HG03095 (cell line): Measurements from ENCODE around the gene KDM1B.
"Not testable (repeated sequence)": the region's sequence is repeated elsewhere in the genome, so short reads cannot be mapped to it uniquely, and the experiment has no call there.

Experiments
- ATAC-seq: cut with Tn5 transposase; IDR thresholded peaks from one replicate; pipeline ENCODE4 v1.9.1; 2021; ENCODE audit warnings: moderate library complexity; ENCODE audit not compliant: unreplicated experiment

The KDM1B gene

DNA sequence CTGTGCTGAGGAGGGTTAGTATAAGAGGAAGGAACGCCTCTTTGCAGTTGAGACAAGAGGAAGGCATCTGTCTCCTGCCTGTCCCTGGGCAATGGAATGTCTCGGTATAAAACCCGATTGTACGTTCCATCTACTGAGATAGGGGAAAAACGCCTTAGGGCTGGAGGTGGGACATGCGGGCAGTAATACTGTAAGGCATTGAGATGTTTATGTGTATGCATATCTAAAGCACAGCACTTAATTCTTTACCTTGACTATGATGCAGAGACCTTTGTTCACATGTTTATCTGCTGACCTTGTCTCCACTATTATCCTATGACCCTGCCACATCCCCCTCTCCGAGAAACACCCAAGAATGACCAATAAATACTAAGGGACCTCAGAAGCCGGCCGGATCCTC is 71.9 kb downstream of the KDM1B start:
- ATAC-seq, result not testable (repeated sequence)

DNA sequence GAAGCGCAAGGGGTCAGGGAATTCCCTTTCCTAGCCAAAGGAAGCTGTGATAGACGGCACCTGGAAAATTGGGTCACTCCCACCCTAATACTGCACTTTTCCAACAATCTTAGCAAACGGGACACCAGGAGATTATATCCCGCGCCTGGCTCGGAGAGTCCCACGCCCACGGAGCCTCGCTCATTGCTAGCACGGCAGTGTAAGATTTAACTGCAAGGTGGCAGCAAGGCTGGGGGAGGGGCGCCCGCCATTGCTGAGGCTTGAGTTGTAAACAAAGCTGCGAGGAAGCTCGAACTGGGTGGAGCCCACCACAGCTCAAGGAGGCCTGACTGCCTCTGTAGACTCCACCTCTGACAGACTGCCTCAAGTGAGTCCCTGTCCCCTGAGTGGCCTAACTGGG is 73.4 kb downstream of the KDM1B start:
- ATAC-seq, result not testable (repeated sequence)

DNA sequence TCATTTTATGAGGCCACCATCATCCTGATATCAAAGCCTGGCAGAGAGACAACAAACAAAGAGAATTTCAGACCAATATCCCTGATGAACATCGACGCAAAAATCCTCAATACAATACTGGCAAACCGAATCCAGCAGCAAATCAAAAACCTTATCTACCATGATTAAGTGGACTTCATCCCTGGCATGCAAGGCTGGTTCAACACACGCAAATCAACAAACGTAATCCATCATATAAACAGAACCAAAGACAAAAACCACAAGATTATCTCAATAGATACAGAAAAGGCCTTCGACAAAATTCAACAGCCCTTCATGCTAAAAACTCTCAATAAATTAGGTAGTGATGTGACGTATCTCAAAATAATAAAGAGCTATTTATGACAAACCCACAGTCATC is 76.6 kb downstream of the KDM1B start:
- ATAC-seq, result not testable (repeated sequence)

DNA sequence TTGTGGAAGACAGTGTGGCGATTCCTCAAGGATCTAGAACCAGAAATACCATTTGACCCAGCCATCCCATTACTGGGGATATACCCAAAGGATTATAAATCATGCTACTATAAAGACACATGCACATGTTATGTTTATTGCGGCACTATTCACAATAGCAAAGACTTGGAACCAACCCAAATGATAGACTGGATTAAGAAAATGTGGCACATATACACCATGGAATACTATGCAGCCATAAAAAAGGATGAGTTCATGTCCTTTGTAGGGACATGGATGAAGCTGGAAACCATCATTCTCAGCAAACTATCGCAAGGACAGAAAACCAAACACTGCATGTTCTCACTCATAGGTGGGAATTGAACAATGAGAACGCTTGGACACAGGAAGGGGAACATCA is 78.5 kb downstream of the KDM1B start:
- ATAC-seq, result not testable (repeated sequence)

DNA sequence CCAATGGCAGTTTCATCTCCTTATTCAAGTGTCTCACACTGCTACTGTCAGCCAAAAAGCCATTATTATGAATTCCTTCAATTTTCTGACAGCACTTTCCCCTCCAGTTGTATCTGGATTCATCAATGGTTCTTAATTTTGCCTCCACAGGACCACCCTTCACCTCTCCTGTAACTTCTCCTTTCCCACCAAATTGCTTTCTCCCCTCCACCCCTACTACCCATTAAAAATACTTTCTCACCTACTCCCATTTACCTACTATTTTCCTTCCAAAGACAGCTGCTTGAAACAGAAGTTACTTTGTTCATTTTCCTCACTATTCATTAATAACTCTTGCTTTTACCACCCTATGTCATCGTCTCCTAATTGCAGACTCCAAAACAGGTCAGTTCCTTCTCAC is 79.3 kb downstream of the KDM1B start:
- no peak for ATAC-seq

DNA sequence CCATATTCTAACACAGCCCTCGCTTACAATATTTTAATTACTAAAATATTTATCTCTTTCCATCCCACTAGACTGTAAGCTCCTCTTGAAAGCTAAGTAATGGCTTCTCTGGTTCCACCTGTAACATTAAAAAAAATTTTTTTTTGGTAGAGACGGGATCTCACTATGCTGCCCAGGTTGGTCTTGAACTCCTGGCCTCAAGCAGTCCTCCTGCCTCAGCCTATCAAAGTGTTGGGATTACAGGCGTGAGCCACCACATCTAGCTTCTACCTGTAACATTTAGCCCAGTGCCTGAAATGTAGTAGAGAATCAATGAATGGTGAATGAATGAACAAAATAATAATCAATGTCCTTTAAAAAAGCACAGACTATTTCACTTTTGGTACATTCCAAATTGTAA is 80.3 kb downstream of the KDM1B start:
- ATAC-seq, result no peak

DNA sequence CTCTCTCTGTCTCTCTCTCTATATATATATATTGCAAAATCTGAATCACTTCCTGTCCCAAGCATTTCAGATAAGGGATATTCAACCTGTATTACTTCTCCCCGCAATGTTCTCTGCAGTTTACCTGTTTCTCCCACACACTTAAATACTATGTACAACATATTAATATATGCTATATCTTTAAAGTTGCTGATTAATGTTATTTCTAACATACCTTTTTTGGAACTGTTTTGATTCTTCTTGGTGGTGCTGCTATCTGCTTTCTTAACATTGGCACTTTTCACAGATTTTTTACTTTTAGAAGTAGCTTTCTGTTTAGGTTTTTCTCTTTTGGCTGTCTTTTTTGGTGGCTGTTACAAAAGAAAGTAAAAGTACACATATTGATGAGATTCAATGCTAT is 81.9 kb downstream of the KDM1B start:
- ATAC-seq, result no peak

DNA sequence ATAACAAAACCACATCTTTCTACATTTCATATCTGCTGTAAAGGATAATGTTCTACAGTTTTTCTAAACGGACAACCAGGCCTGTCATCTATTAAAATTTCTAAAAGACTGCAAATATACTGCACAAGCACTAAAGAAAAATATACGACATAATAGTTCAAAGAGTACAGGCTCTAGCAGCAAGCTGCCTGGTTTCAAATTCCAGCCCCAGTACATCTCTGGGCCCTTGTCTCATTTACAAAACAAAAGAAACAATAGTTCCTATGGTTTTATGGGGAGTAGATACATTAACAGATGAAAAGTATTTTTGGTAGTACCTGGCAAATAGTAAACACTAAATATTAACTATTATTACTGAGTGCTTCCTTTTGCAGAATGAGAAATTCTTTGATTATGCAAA is 85.0 kb downstream of the KDM1B start:
- ATAC-seq, result no peak

DNA sequence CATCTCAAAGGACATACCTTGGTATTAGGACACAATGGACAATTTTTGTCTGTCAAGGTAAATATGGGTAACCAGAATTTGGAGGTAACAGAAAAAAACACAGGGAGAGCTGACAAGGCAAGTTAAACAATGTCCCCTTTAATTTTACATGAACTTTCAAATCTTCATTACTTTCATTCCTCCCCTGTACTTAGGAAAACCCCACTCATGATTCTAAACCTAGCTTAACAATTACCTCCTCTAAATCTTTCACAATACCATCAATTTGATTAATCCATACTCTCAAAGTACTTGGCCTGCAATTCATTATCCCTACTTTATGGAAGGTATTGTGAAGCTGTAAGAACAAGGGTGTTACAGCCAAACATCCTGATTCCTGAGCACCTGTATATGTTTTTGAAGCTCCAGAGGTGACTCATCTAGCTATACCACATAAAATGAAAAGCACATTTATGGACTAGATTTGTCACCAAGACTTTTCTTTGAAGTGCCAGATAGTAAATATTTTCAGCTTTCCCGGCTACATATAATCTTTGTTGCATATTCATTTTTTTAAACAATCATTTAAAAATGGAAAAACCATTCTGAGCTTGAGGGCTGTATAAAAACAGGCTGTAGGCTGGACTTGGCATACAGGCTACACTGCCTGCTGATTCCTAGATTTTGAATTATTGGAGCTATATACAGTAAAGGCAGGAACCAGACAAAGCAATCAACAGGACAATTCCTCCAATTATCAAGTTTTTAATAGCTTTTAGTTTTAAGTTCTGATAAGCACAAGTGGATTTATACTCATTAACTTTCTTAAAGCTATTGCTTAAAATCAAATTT is 86.2 kb downstream of the KDM1B start:
- no peak for ATAC-seq

DNA sequence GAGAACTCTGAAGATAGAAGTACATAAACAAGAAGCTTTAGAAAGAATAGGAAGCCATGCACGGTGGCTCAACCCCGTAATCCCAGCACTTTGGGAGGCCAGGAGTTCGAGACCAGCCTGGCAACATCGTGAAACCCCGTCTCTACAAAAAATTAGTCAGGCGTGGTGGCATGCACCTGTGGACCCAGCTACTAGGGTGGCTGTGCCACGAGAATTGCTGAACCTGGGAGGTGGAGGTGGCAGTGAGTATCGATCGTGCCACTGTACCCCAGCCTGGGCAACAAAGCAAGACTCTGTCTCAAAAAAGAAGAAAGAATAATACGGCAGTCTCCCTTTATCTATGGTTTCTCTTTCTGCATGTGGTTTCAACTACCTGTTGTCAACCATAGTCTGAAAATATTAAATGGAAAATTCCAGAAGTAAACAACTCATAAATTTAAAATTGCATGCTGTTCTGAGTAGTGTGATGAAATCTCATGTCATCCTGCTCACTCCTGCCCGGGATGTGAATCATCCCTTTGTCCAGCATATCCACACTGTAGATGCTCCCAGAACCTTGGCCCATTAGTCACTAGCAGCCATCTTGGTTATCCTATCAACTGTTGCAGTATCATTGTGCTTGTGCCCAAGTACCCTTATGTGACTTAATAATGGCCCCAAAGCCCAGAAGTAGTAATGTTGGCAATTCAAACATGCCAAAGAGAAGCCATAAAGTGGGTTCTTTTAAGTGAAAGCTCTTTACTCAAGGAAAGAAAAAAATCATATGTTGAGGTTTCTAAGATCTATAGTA is 87.0 kb downstream of the KDM1B start:
- no peak for ATAC-seq

DNA sequence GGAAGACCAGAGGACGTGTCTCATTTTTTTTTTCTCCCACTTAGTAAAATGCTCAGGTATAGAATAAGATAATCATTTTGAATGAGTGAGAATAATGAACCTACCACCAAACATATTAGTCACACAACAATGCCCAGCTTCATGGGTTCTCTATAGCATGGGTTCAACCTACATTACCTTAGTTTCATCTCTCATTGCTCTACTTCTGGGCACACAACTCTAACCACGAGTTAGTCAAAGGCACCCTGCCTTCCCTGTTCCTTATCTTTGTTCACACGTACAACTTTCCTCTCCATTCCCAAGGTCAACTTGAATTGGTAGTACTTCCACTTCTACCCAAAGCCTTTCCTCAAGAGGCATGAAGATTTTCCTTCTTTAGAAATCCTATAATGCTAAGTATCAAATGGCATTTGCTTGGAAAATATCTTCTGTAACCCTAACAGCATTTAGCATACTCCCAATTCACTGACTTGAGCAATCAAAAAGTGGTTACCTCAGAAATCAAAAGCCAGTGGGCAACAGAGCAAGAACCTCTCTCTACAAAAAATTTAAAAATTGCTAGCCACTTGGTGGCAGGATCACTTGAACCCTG is 88.2 kb downstream of the KDM1B start:
- no peak for ATAC-seq

DNA sequence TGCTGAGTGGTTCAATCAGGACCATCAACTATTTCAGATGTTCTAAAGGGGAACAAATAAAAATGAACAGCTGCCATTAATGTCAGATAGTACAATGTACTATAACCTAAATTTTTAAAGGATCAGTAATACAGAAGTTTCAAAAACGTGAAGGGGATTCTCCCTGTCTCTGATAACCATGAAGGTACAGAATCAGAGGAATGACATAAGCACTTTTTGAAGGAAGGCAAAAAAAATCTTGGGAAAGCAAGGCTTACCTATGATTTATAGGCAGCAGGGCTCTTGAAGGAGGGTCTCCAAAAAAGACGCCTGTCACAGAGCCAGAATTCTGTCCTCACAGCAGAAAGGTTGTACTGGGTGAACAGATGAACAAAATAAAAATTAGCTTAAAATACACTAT is 89.0 kb downstream of the KDM1B start:
- ATAC-seq, result no peak

DNA sequence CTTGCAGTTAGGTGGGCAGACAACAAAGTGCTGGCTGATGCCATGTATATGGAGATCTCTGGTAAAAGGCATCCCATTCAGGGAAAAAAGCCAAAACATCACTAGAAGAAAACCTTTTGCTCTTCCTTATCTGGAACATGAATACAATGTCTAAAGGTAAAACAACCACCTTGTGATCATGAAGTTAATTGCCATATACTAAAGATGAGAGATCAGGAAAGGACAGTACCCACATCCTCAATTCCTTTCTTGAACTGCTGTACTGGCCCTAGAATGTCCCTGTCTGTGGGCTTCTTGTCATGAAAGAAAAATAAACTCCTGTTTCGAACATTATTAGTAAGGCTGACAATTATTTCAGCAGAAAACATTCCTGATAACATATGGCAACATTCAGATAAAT is 89.9 kb downstream of the KDM1B start:
- no peak for ATAC-seq

DNA sequence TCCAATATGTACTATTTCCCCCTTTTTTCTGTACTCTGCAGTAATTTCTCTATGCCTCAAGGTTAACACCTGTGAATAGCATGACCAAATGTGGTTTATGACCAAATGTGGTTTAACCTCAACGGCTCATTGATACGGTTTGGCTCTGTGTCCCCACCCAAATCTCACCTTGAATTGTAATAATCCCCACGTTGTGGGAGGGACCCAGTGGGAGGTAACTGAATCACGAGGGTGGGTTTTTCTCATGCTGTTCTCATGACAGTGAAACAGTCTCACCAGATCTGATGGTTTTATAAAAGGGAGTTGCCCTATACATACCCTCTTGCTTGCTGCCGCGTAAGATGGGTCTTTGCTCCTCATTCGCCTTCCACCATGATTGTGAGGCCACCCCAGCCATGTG is 90.4 kb downstream of the KDM1B start:
- ATAC-seq, result no peak

DNA sequence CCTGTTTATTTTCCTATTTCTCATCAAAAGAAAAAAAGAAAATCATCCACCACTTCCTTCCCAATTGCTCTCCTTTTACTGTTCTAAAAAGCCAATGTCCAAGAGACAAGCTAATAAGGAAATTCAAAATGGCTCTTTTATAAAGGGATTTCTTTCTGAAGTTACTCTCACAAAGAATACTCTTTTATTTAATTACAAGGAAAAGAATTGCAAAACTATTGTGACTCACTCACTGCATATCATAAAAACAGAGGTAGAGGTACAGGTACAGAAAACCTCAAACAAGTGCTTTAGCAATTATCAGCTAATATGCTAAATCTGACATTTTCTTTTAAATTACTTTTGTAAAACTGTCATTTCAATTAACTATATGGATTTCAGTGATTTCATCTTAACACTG is 91.0 kb downstream of the KDM1B start:
- ATAC-seq, result no peak

DNA sequence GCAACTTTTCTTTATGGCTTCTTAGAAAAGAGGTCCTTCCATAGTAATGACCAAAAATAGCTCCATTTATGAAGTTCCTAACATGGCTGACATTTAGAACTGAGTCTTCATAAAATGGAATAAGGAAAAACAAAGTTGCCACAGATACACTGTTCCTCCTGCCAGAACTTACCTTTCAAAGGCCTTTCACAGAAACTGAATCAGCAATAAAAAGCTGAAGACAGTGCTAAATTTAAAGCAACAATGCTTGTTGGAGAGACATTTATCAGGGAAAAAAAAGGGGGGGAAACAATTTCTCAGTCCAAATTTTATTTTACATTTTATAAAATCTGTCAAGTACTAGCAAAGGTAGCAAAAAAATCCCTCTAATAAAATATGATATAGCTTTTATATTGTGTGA is 91.8 kb downstream of the KDM1B start:
- no peak for ATAC-seq

DNA sequence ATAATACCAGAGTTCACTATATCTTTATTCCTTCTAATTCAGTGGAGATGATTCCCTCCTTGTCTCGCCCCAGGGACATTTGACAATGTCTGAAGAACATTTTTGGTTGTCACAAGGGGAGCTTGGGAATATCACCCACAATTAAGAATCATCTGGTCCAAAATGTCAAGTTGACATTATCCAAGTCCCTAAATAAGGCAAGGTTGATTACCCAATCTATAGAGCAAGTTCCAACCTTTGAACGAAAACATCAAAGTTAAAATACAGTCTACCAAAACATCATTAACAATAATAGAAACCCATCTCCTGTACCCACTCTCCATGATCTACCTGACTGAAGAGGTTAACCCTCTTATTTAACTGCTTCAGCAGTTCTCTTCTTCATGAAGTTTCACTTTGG is 93.5 kb downstream of the KDM1B start:
- ATAC-seq, result no peak

DNA sequence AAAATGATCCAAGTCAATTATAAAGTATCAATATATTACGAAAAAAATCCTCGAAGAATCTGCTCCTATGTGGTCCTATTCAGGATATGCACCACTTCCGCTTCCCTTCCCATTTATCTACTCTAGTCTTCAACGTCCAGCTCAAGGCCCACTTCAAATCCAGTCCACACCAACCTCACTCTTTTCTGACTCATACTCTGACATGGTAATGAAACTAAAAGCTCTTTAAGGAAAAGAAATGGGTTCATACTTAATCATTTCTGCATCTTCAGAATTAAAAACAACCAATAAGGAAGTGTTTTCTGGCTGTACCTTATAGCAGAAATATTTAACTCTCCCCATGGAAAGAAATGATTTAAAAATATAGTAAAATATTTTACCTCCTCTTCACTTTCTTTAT is 94.0 kb downstream of the KDM1B start:
- ATAC-seq, result no peak

DNA sequence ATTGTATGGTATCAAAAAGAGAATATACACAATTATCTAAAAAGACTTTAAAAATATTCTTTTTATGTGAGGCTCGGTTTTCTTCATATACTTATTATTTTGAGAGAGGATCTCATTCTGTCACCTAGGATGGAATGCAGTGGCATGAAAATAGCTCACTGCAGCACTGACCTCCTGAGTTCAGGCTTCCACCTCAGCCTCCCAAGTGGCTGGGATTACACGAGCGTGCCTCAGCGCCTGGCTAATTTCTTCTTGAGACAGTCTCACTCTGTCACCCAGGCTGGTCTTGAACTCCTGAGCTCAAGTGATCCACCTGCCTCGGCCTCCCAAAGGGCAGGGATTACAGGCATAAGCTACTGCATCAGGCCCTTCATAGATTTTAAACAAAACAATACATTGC is 98.4 kb downstream of the KDM1B start:
- ATAC-seq, result no peak

DNA sequence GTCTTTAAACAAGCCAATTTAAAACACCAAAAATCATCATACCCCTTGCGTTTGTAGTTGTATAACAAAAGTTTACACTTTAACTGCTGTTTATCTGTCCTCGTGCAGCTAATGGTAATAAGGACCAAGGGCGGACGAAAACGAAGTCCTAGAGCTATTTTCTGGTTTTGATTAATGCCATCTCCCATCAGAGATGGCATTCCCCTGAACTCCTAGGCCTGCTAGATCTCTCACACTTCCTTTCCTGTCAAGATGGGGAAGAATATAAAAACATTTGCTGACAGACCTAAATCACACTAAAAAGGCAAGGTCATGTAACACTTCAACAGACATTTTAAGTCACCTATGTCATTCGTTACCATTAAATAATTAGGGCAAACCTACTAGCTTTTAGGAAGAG is 99.6 kb downstream of the KDM1B start:
- ATAC-seq, result no peak

DNA sequence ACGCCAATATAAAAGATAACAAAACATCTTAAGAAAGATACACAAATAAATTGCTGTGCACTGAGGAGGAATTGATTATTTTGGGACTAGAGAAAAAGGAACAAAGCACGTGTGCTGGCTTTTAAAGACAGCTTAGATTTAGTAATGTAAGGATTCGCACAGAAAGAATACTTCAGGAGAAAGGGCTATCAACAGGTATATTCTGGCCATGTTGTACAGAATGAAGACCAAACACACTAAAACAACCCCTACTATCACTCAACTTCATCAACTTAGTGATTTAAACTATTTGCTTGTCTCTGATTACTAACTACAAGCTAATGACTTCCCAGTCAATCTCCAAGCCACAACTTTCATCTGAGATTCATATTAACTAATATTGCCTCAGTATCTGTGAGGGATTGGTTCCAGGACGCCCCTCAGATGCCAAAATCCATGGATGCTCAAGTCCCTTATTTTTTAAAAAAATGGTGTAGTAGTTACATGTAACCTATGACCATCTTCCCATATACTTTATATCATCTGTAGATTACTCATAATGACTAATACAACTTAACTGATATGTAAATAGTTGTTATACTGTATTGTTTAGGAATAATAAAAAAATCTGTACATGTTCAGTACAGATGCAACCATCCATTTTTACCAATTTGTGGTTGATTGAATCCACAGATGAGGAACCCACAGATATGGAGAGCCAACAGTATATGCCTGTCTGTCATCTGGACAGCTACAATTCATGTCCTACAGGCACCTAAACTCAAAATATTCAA is 104.6 kb downstream of the KDM1B start:
- no peak for ATAC-seq
